SK-N-MC (cell line): ENCODE measurements around the gene TRIM44.

Experiments used
- DNase-seq: peaks from one replicate; pipeline ENCODE4 v3.0.0-alpha.2; 2011; ENCODE audit warnings: low read depth, low spot score
- H3K27ac ChIP-seq: fragments of 200-600 bp; sonication (generic); 2 replicates; pipeline ENCODE4 v1.5.1; 2016; ENCODE audit warnings: mixed run types
- H3K36me3 ChIP-seq: fragments of 200-600 bp; sonication (generic); 2 replicates; pipeline ENCODE4 v1.6.1; 2017; ENCODE audit warnings: antibody characterized with exemption, low read length, mixed read lengths; ENCODE audit not compliant: insufficient read depth
- H3K4me3 ChIP-seq: fragments of 200-600 bp; sonication (generic); 2 replicates; pipeline ENCODE4 v1.5.1; 2016
- H3K9ac ChIP-seq: fragments of 200-600 bp; sonication (generic); 2 replicates; pipeline ENCODE4 v1.8.0; 2017; ENCODE audit warnings: mixed run types, mixed read lengths; ENCODE audit not compliant: insufficient read length
- H3K9me3 ChIP-seq: fragments of 200-600 bp; sonication (generic); 2 replicates; pipeline ENCODE4 v1.6.1; 2017; ENCODE audit warnings: low read depth, mild to moderate bottlenecking, antibody characterized with exemption, low read length, moderate library complexity, mixed read lengths
- EZH2 ChIP-seq: fragments of 200-600 bp; sonication (generic); IDR thresholded peaks from one replicate; pipeline ENCODE4 v1.6.1; 2017; ENCODE audit warnings: antibody characterized with exemption
- FOXP2 ChIP-seq: optimal IDR thresholded peaks from 2 replicates; pipeline ENCODE3; 2011; ENCODE audit warnings: mild to moderate bottlenecking, moderate library complexity; ENCODE audit not compliant: insufficient read depth; ENCODE audit errors: extremely low read length, control extremely low read depth
- POLR2AphosphoS5 ChIP-seq: IDR thresholded peaks from 2 replicates; pipeline ENCODE4 v1.6.1; 2012; ENCODE audit warnings: mild to moderate bottlenecking, low read depth, low read length, borderline replicate concordance

TRIM44 gene

GRCh38 chr11:35779409-35779808 lies 116.8 kb downstream of the TRIM44 start:
- DNase-seq: no peak
- Histone ChIP-seq H3K9ac (no peak overlapping the region), H3K9me3 (no peaks in the 10 kb centered on the region), H3K4me3 (no peak overlapping the region), H3K27ac (no peak overlapping the region), H3K36me3 (no peaks in the 10 kb centered on the region)
- TF ChIP-seq EZH2: no peak
- TF ChIP-seq POLR2AphosphoS5: no peak
- TF ChIP-seq FOXP2: no peak

GRCh38 chr11:35780951-35781860 lies 118.6 kb downstream of the TRIM44 start:
- no peak for TF ChIP-seq EZH2
- no peak for TF ChIP-seq FOXP2
- no peak for TF ChIP-seq POLR2AphosphoS5
- no peak for DNase-seq
- Histone ChIP-seq H3K36me3 (no peaks in the 10 kb centered on the region), H3K9me3 (no peaks in the 10 kb centered on the region), H3K9ac (no peak overlapping the region), H3K4me3 (no peak overlapping the region), H3K27ac (no peak overlapping the region)

GRCh38 chr11:35781861-35782470 lies 119.4 kb downstream of the TRIM44 start:
- TF ChIP-seq FOXP2: no peak
- TF ChIP-seq POLR2AphosphoS5: no peak
- no peak for TF ChIP-seq EZH2
- Histone ChIP-seq H3K27ac (no peak overlapping the region), H3K36me3 (no peaks in the 10 kb centered on the region), H3K9ac (no peak overlapping the region), H3K9me3 (no peaks in the 10 kb centered on the region), H3K4me3 (no peak overlapping the region)
- DNase-seq: no peak

GRCh38 chr11:35783809-35784208 lies 121.2 kb downstream of the TRIM44 start:
- Histone ChIP-seq H3K4me3 (no peak overlapping the region), H3K36me3 (no peaks in the 10 kb centered on the region), H3K9ac (no peak overlapping the region), H3K27ac (no peak overlapping the region), H3K9me3 (no peaks in the 10 kb centered on the region)
- TF ChIP-seq FOXP2 (no peak), POLR2AphosphoS5 (no peak), EZH2 (no peak)
- no peak for DNase-seq

DNA sequence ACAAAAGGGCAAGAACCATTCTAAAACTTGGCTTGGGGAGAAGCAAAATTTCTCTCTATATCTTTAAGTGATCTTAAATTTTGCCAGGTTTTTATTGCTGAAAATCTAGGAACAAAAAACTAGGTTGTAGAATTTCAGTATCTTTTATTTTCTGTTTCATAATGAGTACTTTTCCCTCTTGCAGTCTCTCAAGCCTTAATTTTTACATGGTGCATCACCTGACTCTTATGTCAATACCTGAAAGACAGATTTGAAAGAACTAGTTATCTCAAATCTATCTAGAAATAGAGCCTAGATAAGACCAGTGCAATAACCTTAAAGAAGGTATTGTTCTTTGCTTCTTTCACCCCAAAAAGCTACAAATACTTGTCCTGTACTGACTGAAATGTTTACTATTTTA lies 122.1 kb downstream of the TRIM44 start:
- H3K4me3 ChIP-seq: no peak overlapping the region
- no peak for DNase-seq
- no peak overlapping the region for H3K27ac ChIP-seq
- no peaks in the 10 kb centered on the region for H3K9me3 ChIP-seq
- H3K36me3 ChIP-seq: no peaks in the 10 kb centered on the region
- H3K9ac ChIP-seq: no peak overlapping the region
- no peak for TF ChIP-seq POLR2AphosphoS5
- TF ChIP-seq EZH2: no peak
- TF ChIP-seq FOXP2: no peak

DNA sequence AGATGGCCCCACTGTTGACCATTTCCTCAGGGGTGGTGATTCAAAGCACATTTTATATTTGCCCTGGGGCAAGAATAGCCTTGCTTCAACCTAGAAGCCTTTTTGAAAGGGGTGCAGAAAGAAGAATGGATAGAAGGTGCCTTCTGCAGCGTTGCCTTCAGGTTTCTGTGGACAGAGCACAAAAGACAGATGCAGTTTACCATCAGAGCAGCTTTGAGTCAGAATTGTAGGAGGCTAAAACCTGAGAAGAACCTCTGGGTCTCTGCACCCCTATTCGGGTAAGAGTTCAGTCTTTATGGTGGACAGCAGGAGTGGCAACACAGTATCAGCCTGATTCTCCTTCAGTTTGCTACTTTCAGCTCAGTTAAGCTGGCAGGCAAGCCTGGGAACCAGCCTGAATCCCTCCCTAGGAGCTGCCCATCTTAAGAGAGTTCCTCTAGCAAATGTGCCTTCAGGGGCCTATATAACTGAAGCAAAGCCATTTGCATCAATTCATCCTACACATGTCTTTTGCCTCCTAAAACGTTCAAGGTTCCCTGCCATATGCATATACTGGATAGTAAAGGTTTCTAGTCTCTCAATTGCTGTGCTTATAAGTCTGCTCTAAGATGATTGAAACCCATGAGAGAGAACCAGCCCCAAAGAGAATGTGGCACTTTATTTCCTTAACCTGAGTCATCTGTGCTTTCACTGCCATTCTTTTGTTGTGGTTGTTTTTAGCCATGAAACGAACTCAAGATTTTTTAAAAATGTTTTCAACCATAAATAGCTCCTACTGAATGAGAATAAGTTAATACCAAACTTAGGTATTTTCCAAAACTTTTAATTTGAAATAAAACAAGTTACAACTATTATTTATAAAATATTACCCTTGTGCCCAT lies 123.0 kb downstream of the TRIM44 start:
- Histone ChIP-seq H3K36me3 (no peaks in the 10 kb centered on the region), H3K9me3 (no peaks in the 10 kb centered on the region), H3K9ac (no peak overlapping the region), H3K4me3 (no peak overlapping the region), H3K27ac (no peak overlapping the region)
- no peak for DNase-seq
- TF ChIP-seq POLR2AphosphoS5 (no peak), EZH2 (no peak)

DNA sequence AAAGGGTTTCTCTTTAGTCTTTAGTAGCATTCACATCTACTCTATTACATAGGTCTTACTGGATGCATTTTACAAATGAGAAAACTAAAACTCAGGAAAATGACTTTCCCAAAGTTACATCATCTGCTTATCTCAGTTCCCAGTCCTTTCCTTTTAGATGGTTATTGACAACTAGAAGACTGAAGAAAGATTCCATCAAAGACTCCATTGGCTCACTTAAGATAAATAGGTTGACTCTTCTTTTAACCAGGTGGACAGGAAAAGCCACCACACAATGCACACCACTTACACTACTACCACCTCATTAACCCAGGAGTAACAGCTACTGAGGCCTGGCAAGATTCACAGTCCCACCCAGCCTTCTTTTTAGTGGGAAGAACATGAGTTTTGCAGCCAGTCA lies 123.6 kb downstream of the TRIM44 start:
- TF ChIP-seq FOXP2 (no peak), POLR2AphosphoS5 (no peak), EZH2 (no peak)
- H3K9ac ChIP-seq: no peak overlapping the region

DNA sequence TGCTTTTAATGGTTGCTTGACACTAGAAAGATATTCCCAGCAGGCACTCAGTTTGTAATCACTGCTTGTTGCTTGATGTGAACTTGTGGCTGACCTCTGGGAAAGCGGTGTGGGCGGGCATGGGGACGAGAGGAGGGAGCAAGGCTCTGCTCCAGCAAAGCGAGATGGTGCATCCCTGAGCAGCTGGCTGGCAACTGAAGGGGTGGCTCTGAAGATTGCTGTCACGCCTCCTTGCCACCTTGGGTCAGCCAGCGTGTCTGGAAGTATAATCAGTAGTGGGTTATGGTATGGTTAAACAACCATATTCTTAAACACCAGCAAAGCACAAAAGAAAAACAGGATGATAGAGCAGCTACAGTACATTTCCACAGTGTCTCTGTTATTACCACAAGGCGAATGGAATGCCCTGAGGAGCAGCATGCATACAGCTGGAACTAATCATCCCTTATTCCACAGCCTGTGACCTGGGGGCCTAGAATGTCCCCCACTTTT lies 124.5 kb downstream of the TRIM44 start:
- DNase-seq: no peak
- no peak overlapping the region for H3K4me3 ChIP-seq

More for the DNA sequence above, 123.6 kb downstream of the TRIM44 start:
- H3K36me3 ChIP-seq: no peaks in the 10 kb centered on the region
- no peak overlapping the region for H3K27ac ChIP-seq
- no peaks in the 10 kb centered on the region for H3K9me3 ChIP-seq
- H3K4me3 ChIP-seq: no peak overlapping the region
- DNase-seq: no peak

More for the DNA sequence above, 124.5 kb downstream of the TRIM44 start:
- Histone ChIP-seq H3K9ac (no peak overlapping the region), H3K36me3 (no peaks in the 10 kb centered on the region), H3K27ac (peak overlapping the region; percentile 7; the same call in 1 of the 2 replicates), H3K9me3 (no peaks in the 10 kb centered on the region)
- no peak for TF ChIP-seq POLR2AphosphoS5
- no peak for TF ChIP-seq FOXP2
- TF ChIP-seq EZH2: no peak
